ENCODE results near the gene PUM2. TPM values are rescaled to one million over a fixed set of nuclear protein-coding genes. Genes with fewer than 3 reads are reported as not detected.

Gene PUM2
- total and polyA plus RNA-seq, 2 of the 8 experiments (the other 6 are each of a cell fraction or from before 2014, with no cell fraction given) = 46.6 to 114 TPM

GRCh38 chr2:20292984-20293383, 57.7 kb downstream of the PUM2 start:
- Histone ChIP-seq H3K4me1 (replicated peaks in 1 of 4; ENCODE audit: control insufficient read depth in 3 of 4, insufficient read depth in 4 of 4, low read length in 3 of 4) (peaks cover 0 to 6% (median 1%) of the 10 kb centered on the region in 4 experiments; a peak in 2 of 7 replicates), H2AFZ (ENCODE audit: low read length) (no peak overlapping the region), H3K4me3 (ENCODE audit: extremely low read depth in 1 of 4, insufficient read depth in 2 of 4, low read depth in 3 of 4, low read length in 4 of 4) (no peak overlapping the region), H3K23me2 (ENCODE audit: low read depth, low read length) (no peaks in the 10 kb centered on the region), H3K4ac (replicated peaks; ENCODE audit: insufficient read length, low read depth, low read length) (no peak overlapping the region), H2BK20ac (ENCODE audit: low read length) (no peak overlapping the region), H4K20me1 (replicated peaks in 1 of 2; ENCODE audit: control insufficient read depth in 1 of 2, insufficient read depth in 2 of 2, low read length in 2 of 2) (peaks cover 2 to 5% of the 10 kb centered on the region in 2 experiments), H2BK15ac (ENCODE audit: low read length) (no peak overlapping the region), H3K9me3 (ENCODE audit: insufficient read depth in 2 of 2, low read depth in 1 of 2, low read length in 1 of 2) (no peaks in the 10 kb centered on the region), H3K56ac (replicated peaks; ENCODE audit: insufficient read length, low read depth, low read length) (no peak overlapping the region), H2AK5ac (ENCODE audit: low read depth, low read length) (no peak overlapping the region), H3K9ac (replicated peaks in 1 of 4; ENCODE audit: extremely low read depth in 1 of 4, low read depth in 3 of 4, low read length in 3 of 4) (no peak overlapping the region), H2BK5ac (ENCODE audit: low read depth, low read length) (no peak overlapping the region), H3K79me2 (ENCODE audit: control insufficient read depth in 1 of 2, insufficient read depth in 2 of 2, low read length in 2 of 2) (peaks cover 0 to 27% of the 10 kb centered on the region in 2 experiments; a peak in 2 of 4 replicates), H4K5ac (ENCODE audit: insufficient read length, low read depth, low read length) (no peak overlapping the region), H3K36me3 (ENCODE audit: control insufficient read depth in 2 of 4, insufficient read depth in 4 of 4, low read length in 3 of 4) (peaks cover 14 to 66% (median 32%) of the 10 kb centered on the region in 4 experiments), H3K18ac (ENCODE audit: extremely low read depth, low read length) (no peak overlapping the region), H3K79me1 (ENCODE audit: low read depth, low read length) (no peaks in the 10 kb centered on the region), H3K14ac (ENCODE audit: insufficient read length) (no peak overlapping the region), H3K27ac (ENCODE audit: low read depth, low read length) (no peak overlapping the region), H3K4me2 (ENCODE audit: insufficient read depth in 1 of 2, low read depth in 2 of 2, low read length in 2 of 2) (no peak overlapping the region), H2BK12ac (ENCODE audit: low read depth, low read length) (no peak overlapping the region), H4K91ac (replicated peaks; ENCODE audit: insufficient read length, low read length) (no peak overlapping the region), H3K23ac (ENCODE audit: insufficient read length) (no peak overlapping the region), H3K27me3 (replicated peaks in 1 of 4; ENCODE audit: control insufficient read depth in 3 of 4, extremely low read depth in 1 of 4, insufficient read depth in 3 of 4, low read length in 3 of 4) (no peaks in the 10 kb centered on the region), H2BK120ac (replicated peaks; ENCODE audit: low read depth, low read length) (no peak overlapping the region), H4K8ac (ENCODE audit: extremely low read depth, insufficient read depth, low read length) (no peak overlapping the region)
- TF ChIP-seq SUZ12 (IDR thresholded peaks at IDR 0.05; ENCODE audit: low read length) (no peak), CREB1 (IDR thresholded peaks at IDR 0.05) (no peak), RAD21 (IDR thresholded peaks at IDR 0.05 in 1 of 2, conservative IDR thresholded peaks at IDR 0.05 in 1 of 2; ENCODE audit: low read depth in 2 of 2, low read length in 2 of 2) (no peak), SIN3A (conservative IDR thresholded peaks at IDR 0.05 in 1 of 2, IDR thresholded peaks at IDR 0.05 in 1 of 2; ENCODE audit: low read depth in 1 of 2, low read length in 2 of 2) (no peak), TEAD4 (IDR thresholded peaks at IDR 0.05; ENCODE audit: low read depth, low read length) (no peak), TAF7 (optimal IDR thresholded peaks at IDR 0.05; ENCODE audit: borderline replicate concordance, low read depth, low read length) (no peak)
- ChIA-PET POLR2A (ENCODE audit: partially characterized antibody) (no interaction called here), CTCF (ENCODE audit: partially characterized antibody) (interaction anchor here (0.8 to 3.4 kb wide), 17 partner anchors 9 to 185 kb away, joined by 3 to 24 read pairs (median 4); partner anchors contain the start of gene SDC1)
- WGBS, 2 experiments (ENCODE audit: extremely low coverage in 1 of 2, insufficient coverage in 1 of 2, insufficient read length in 1 of 2, insufficient replicate concordance in 2 of 2, low coverage in 1 of 2, low lambda C conversion rate in 2 of 2, missing lambda C conversion rate in 1 of 2) = 84% methylated on average over 5 of the region's 5 CpGs; no CpG with 5 or more reads in 1 of the 2 experiments
- no peak for FAIRE-seq
- DNase-seq (ENCODE audit: low read depth in 1 of 2, low spot score in 2 of 2) = no peak

Measured in H1 (cell line).